Karpas-422 (cell line): ENCODE measurements around the gene CATSPERZ. TPM values are rescaled to one million over a fixed set of nuclear protein-coding genes. Genes with fewer than 3 reads are reported as not detected.

Experiments
- DNase-seq: peaks from one replicate; pipeline ENCODE4 v3.0.0-alpha.2; 2015
- H2AFZ ChIP-seq: fragments of 200-600 bp; sonication (generic); 2 replicates; pipeline ENCODE4 v1.6.1; 2014; ENCODE audit warnings: antibody characterized with exemption, low read length, mixed read lengths
- H3K27ac ChIP-seq: fragments of 200-600 bp; sonication (generic); 2 replicates; pipeline ENCODE4 v1.5.1; 2014; ENCODE audit warnings: mild to moderate bottlenecking, low read length, moderate library complexity
- H3K27me3 ChIP-seq: fragments of 200-600 bp; sonication (generic); 2 replicates; pipeline ENCODE4 v1.6.1; 2014; ENCODE audit warnings: low read length, mixed read lengths
- H3K36me3 ChIP-seq: fragments of 200-600 bp; sonication (generic); 2 replicates; pipeline ENCODE4 v1.6.1; 2014; ENCODE audit warnings: low read length, mixed read lengths; ENCODE audit not compliant: insufficient read depth
- H3K4me1 ChIP-seq: fragments of 200-600 bp; sonication (generic); 2 replicates; pipeline ENCODE4 v1.6.1; 2014; ENCODE audit warnings: mild to moderate bottlenecking, low read length, mixed read lengths
- H3K4me2 ChIP-seq: fragments of 200-600 bp; sonication (generic); 2 replicates; pipeline ENCODE4 v1.6.1; 2014; ENCODE audit warnings: low read length, low read depth, mild to moderate bottlenecking; ENCODE audit not compliant: poor library complexity, severe bottlenecking
- H3K4me3 ChIP-seq: fragments of 200-600 bp; sonication (generic); 2 replicates; pipeline ENCODE4 v1.5.1; 2014; ENCODE audit warnings: mild to moderate bottlenecking, antibody characterized with exemption, low read length, mixed read lengths
- H3K79me2 ChIP-seq: fragments of 200-600 bp; sonication (generic); 2 replicates; pipeline ENCODE4 v1.6.1; 2014; ENCODE audit warnings: mild to moderate bottlenecking, low read length, mixed read lengths
- H3K9ac ChIP-seq: fragments of 200-600 bp; sonication (generic); 2 replicates; pipeline ENCODE4 v1.6.0; 2014; ENCODE audit warnings: low read length
- H3K9me2 ChIP-seq: fragments of 200-600 bp; sonication (generic), shearing (Covaris generic); replicated peaks from 2 replicates; pipeline ENCODE4 v1.6.0; 2014; ENCODE audit warnings: mild to moderate bottlenecking, low read length, moderate library complexity; ENCODE audit not compliant: insufficient read depth
- H3K9me3 ChIP-seq: fragments of 300-700, 200-600 bp; sonication (generic); 2 replicates; pipeline ENCODE4 v1.6.1; 2014; ENCODE audit warnings: low read length, mixed read lengths
- H4K20me1 ChIP-seq: fragments of 200-600 bp; sonication (generic); 2 replicates; pipeline ENCODE4 v1.6.1; 2014; ENCODE audit warnings: mild to moderate bottlenecking, antibody characterized with exemption, low read length, low read depth; ENCODE audit not compliant: insufficient read depth
- total RNA-seq: library from RNA; depleted of rRNA; stranded (reverse); fragments of >200 nt; shearing (Covaris generic); gene quantifications from 2 replicates; pipeline ENCODE4 v1.2.3, GENCODE V29; 2014; ENCODE audit warnings: low replicate concordance

The CATSPERZ gene
- total RNA-seq, 1 experiment from 2014 or later = not detected

DNA sequence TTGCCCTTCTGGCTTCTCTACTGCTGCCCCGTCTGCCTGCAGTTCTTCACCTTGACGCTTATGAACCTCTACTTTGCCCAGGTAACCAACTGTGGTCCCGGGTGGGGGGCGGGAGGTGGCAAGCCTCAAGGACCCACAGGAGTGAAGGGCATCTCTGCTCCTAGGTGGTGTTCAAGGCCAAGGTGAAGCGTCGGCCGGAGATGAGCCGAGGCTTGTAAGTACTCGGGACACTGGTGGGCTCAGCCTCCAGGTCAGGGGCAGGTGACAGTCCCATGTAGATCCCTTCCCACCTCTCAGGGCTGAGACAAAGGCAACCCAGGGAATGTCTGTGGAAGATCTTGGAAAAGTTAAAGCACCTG lies 13.4 kb upstream of the CATSPERZ start:
- no peaks in the 10 kb centered on the region for H4K20me1 ChIP-seq
- no peak overlapping the region for H3K27ac ChIP-seq
- H3K9ac ChIP-seq = no peak overlapping the region; the same call in 1 of the 2 replicates
- H3K9me3 ChIP-seq = no peaks in the 10 kb centered on the region
- peak overlapping the region; percentile 97 for H3K4me2 ChIP-seq
- peaks cover 14% of the 10 kb centered on the region for H3K79me2 ChIP-seq
- 0 out of 2 replicates have a peak, but pooled peaks cover 5% of the 10 kb centered on the region for H3K36me3 ChIP-seq
- H2AFZ ChIP-seq = no peak overlapping the region
- no peaks in the 10 kb centered on the region for H3K9me2 ChIP-seq
- no peaks in the 10 kb centered on the region for H3K27me3 ChIP-seq
- peaks cover 22% of the 10 kb centered on the region for H3K4me1 ChIP-seq
- H3K4me3 ChIP-seq = peak overlapping the region; percentile 92; the same call in 1 of the 2 replicates
- DNase-seq = no peak

GRCh38 chr11:64287676-64288352 lies 12.3 kb upstream of the CATSPERZ start:
- Histone ChIP-seq H3K4me2 (no peak overlapping the region), H3K9ac (no peak overlapping the region)

DNA sequence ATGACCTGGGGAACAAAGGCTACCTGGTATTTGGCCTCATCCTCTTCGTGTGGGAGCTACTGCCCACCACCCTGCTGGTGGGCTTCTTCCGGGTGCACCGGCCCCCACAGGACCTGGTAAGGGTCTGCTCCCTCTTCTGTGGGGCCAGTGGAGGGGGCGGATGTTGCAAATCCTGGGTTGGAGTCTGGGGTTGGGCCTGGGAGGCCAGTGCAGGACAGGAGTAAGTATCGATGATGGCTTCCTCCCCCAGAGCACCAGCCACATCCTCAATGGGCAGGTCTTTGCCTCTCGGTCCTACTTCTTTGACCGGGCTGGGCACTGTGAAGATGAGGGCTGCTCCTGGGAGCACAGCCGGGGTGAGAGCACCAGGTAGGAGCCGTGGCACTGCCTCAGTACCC lies 11.8 kb upstream of the CATSPERZ start:
- Histone ChIP-seq H3K79me2 (peaks cover 8% of the 10 kb centered on the region), H3K9ac (no peak overlapping the region), H3K27me3 (no peaks in the 10 kb centered on the region), H2AFZ (no peak overlapping the region), H4K20me1 (no peaks in the 10 kb centered on the region), H3K27ac (no peak overlapping the region), H3K4me2 (no peak overlapping the region), H3K9me2 (no peaks in the 10 kb centered on the region), H3K9me3 (no peaks in the 10 kb centered on the region), H3K36me3 (no peaks in the 10 kb centered on the region), H3K4me1 (peaks cover 20% of the 10 kb centered on the region), H3K4me3 (no peak overlapping the region)
- no peak for DNase-seq

More at GRCh38 chr11:64287676-64288352, 12.3 kb upstream of the CATSPERZ start:
- no peaks in the 10 kb centered on the region for H3K27me3 ChIP-seq
- DNase-seq = no peak
- H4K20me1 ChIP-seq = no peaks in the 10 kb centered on the region
- H3K9me3 ChIP-seq = no peaks in the 10 kb centered on the region
- peaks cover 14% of the 10 kb centered on the region for H3K79me2 ChIP-seq
- peaks cover 22% of the 10 kb centered on the region for H3K4me1 ChIP-seq
- no peaks in the 10 kb centered on the region for H3K36me3 ChIP-seq
- H3K4me3 ChIP-seq = no peak overlapping the region
- no peaks in the 10 kb centered on the region for H3K9me2 ChIP-seq
- no peak overlapping the region for H2AFZ ChIP-seq
- no peak overlapping the region for H3K27ac ChIP-seq

GRCh38 chr11:64289002-64289564 lies 11.1 kb upstream of the CATSPERZ start:
- Histone ChIP-seq H3K27ac (no peak overlapping the region), H3K36me3 (no peaks in the 10 kb centered on the region), H3K79me2 (peaks cover 1% of the 10 kb centered on the region), H3K9me2 (no peaks in the 10 kb centered on the region), H4K20me1 (no peaks in the 10 kb centered on the region), H3K9ac (no peak overlapping the region), H2AFZ (no peak overlapping the region), H3K4me3 (no peak overlapping the region), H3K4me1 (peaks cover 13% of the 10 kb centered on the region), H3K9me3 (no peaks in the 10 kb centered on the region), H3K27me3 (no peaks in the 10 kb centered on the region), H3K4me2 (no peak overlapping the region)
- DNase-seq = no peak

DNA sequence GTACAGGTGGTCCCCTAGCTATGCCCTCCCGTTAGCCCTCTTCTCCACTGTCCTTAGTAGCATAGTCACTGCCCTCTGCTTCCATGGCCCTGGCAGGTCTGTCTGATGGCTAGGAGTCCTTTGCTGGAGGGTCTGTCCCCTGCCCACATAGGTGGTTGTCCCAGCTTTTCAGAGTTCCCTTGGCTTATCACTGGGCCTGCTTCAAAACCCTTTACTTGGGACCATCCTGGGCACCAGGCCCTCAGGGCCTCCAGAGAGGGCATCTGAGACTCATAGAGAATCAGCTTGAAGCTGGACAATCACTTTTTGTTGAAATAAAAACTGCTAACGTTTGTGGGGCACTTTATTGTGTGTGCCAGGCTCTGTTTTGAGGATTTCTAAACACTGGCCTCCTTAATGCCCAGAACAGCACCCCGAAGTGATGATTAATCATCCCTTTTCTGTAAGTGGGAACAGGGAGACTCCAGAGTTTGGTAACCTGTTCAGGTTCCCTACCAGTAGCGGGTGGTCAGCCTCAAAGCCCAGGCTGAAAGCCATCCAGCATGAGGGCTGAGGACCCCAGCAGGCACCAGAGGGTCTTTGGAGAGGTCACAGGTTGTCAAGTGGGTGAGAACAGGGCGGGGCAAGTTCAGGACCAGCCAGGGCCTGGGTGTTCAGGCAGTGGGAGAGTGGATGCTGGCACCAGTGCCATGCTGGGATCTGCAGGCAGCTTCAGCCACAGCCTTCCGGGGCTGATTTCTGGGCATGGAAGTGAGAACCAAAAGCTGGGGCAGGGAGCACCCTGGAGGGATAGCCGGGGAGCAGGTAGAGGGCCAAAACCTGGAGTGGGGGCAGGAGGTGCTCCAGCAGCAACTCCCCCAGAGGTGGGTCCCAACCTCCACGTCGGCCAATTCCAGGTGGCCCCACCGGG lies 9.6 kb upstream of the CATSPERZ start:
- Histone ChIP-seq H3K4me2 (no peak overlapping the region), H4K20me1 (no peaks in the 10 kb centered on the region)

DNA sequence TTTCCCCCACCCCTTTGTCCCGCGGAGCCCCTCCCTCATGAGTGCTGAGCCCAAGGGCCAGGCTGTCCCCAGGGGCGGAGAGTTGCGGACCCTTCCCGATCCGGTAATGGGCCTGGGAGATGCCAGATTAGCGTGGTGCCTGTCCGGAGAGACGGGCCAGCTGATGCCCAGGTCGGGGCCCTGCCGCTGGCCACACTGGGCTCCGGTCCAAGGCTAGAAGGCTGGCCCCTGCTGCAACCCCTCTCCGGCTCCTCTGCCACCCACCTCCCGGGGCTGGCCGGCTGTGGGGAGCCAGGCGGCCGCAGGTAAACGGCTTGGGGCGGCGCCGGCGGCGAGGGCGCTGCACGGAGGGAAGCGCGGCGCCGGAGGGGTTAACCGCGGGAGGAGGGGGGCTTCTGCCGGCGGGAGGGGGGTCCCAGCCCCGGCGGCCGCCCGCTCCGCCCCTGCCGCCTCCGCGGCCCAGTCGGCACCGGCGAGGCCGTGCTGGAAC lies 8.9 kb upstream of the CATSPERZ start, which contains the start of gene KCNK4:
Gene KCNK4 (plus strand): TSS at position 41 of the 490 bp plus-strand sequence. CDS start 1,717 bp downstream, outside the sequence.
- Histone ChIP-seq H3K9me2 (no peaks in the 10 kb centered on the region), H3K36me3 (no peaks in the 10 kb centered on the region), H3K9me3 (no peaks in the 10 kb centered on the region), H3K4me2 (no peak within 1 kb of the TSS), H4K20me1 (no peaks in the 10 kb centered on the region), H3K4me3 (no peak within 1 kb of the TSS), H2AFZ (no peak within 1 kb of the TSS), H3K27me3 (no peaks in the 10 kb centered on the region), H3K4me1 (peaks cover 14% of the 10 kb centered on the region), H3K9ac (no peak within 1 kb of the TSS), H3K27ac (no peak within 1 kb of the TSS), H3K79me2 (no peaks in the 10 kb centered on the region)
- DNase-seq = no peak

More for the DNA sequence above, 9.6 kb upstream of the CATSPERZ start:
- no peak overlapping the region for H3K9ac ChIP-seq
- H3K9me3 ChIP-seq = no peaks in the 10 kb centered on the region
- H3K9me2 ChIP-seq = no peaks in the 10 kb centered on the region
- H3K27ac ChIP-seq = no peak overlapping the region
- no peak for DNase-seq
- no peak overlapping the region for H3K4me3 ChIP-seq
- H3K36me3 ChIP-seq = no peaks in the 10 kb centered on the region
- no peak overlapping the region for H2AFZ ChIP-seq
- H3K27me3 ChIP-seq = no peaks in the 10 kb centered on the region
- H3K4me1 ChIP-seq = peaks cover 13% of the 10 kb centered on the region
- H3K79me2 ChIP-seq = no peaks in the 10 kb centered on the region

GRCh38 chr11:64291752-64292459 lies 8.3 kb upstream of the CATSPERZ start:
- no peaks in the 10 kb centered on the region for H3K9me2 ChIP-seq
- DNase-seq = no peak
- no peaks in the 10 kb centered on the region for H3K79me2 ChIP-seq
- no peak overlapping the region for H2AFZ ChIP-seq
- H3K36me3 ChIP-seq = no peaks in the 10 kb centered on the region
- H3K9ac ChIP-seq = no peak overlapping the region
- no peak overlapping the region for H3K4me2 ChIP-seq
- no peaks in the 10 kb centered on the region for H4K20me1 ChIP-seq
- no peak overlapping the region for H3K27ac ChIP-seq
- peaks cover 10% of the 10 kb centered on the region for H3K4me1 ChIP-seq
- no peaks in the 10 kb centered on the region for H3K27me3 ChIP-seq
- no peak overlapping the region for H3K4me3 ChIP-seq
- H3K9me3 ChIP-seq = no peaks in the 10 kb centered on the region
